HepG2 (cell line): ENCODE data around the gene VTN. TPM values are rescaled to one million over a fixed set of nuclear protein-coding genes. Genes with fewer than 3 reads are reported as not detected.
A peak's percentile ranks its signal among the peaks of the same experiment; 100 is the strongest.

Source experiments
- CCDC6 ChIP-seq: sonication (generic); formaldehyde crosslinking; IDR thresholded peaks from 2 replicates; pipeline ENCODE4 v1.8.1; 2022; ENCODE audit warnings: mild to moderate bottlenecking, missing genetic modification reagents, moderate library complexity
- GLMP ChIP-seq: sonication (generic); formaldehyde crosslinking; IDR thresholded peaks from 2 replicates; pipeline ENCODE4 v1.9.0; 2021; ENCODE audit warnings: missing genetic modification reagents, mild to moderate bottlenecking, borderline replicate concordance
- KLF15 ChIP-seq: sonication (generic); formaldehyde crosslinking; IDR thresholded peaks from 2 replicates; pipeline ENCODE4 v1.8.1; 2023; ENCODE audit warnings: borderline replicate concordance, mild to moderate bottlenecking, inconsistent platforms, missing genetic modification reagents, mixed read lengths
- LRRFIP1 ChIP-seq: sonication (generic); formaldehyde crosslinking; conservative IDR thresholded peaks from 2 replicates; pipeline ENCODE4 v1.4.0; 2020; ENCODE audit warnings: missing genetic modification reagents
- MED13 ChIP-seq: sonication (generic); formaldehyde crosslinking; IDR thresholded peaks from 2 replicates; pipeline ENCODE4 v1.5.0; 2020; ENCODE audit warnings: missing genetic modification reagents
- POLR2AphosphoS2 ChIP-seq: IDR thresholded peaks from 2 replicates; pipeline ENCODE4 v1.6.1; 2011; ENCODE audit warnings: low read depth, low read length, improper control_type of control experiment
- SETDB1 ChIP-seq: sonication (generic); formaldehyde crosslinking; IDR thresholded peaks from 2 replicates; pipeline ENCODE4 v1.5.1; 2020; ENCODE audit warnings: missing genetic modification reagents, mild to moderate bottlenecking, borderline replicate concordance
- STAT6 ChIP-seq: sonication (generic); formaldehyde crosslinking; IDR thresholded peaks from 2 replicates; pipeline ENCODE4 v1.4.0; 2020; ENCODE audit warnings: missing genetic modification reagents, mild to moderate bottlenecking, borderline replicate concordance
- TEAD3 ChIP-seq: optimal IDR thresholded peaks from 2 replicates; pipeline ENCODE3; 2016; ENCODE audit warnings: borderline replicate concordance
- TRIM22 ChIP-seq: fragments of 450-650 bp; IDR thresholded peaks from 2 replicates; pipeline ENCODE4 v1.6.1; 2017
- XRCC5 ChIP-seq: fragments of 200-400 bp; formaldehyde crosslinking; optimal IDR thresholded peaks from 2 replicates; pipeline ENCODE3; 2017; ENCODE audit warnings: mild to moderate bottlenecking, low read length
- ZBTB42 ChIP-seq: sonication (generic); formaldehyde crosslinking; IDR thresholded peaks from 2 replicates; pipeline ENCODE4 v1.5.0; 2020; ENCODE audit warnings: mild to moderate bottlenecking, missing genetic modification reagents
- ZBTB7A ChIP-seq: sonication (generic); formaldehyde crosslinking; IDR thresholded peaks from 2 replicates; pipeline ENCODE4 v1.8.0; 2022; ENCODE audit warnings: mild to moderate bottlenecking, missing genetic modification reagents
- ZIK1 ChIP-seq: sonication (generic); formaldehyde crosslinking; IDR thresholded peaks from 2 replicates; pipeline ENCODE4 v1.5.0; 2020; ENCODE audit warnings: mild to moderate bottlenecking, low read depth, missing genetic modification reagents, borderline replicate concordance
- ZMAT3 ChIP-seq: sonication (generic); formaldehyde crosslinking; conservative IDR thresholded peaks from 2 replicates; pipeline ENCODE4 v1.7.0; 2021; ENCODE audit warnings: missing genetic modification reagents
- ZNF441 ChIP-seq: sonication (generic); formaldehyde crosslinking; IDR thresholded peaks from 2 replicates; pipeline ENCODE4 v1.7.0; 2021; ENCODE audit warnings: missing genetic modification reagents, borderline replicate concordance
- ZNF713 ChIP-seq: sonication (generic); formaldehyde crosslinking; IDR thresholded peaks from 2 replicates; pipeline ENCODE4 v1.4.0; 2020; ENCODE audit warnings: mild to moderate bottlenecking, missing genetic modification reagents
- ZNF83 ChIP-seq: sonication (generic); formaldehyde crosslinking; IDR thresholded peaks from 2 replicates; pipeline ENCODE4 v1.4.0; 2020; ENCODE audit warnings: missing genetic modification reagents, mild to moderate bottlenecking, borderline replicate concordance
- ZNF841 ChIP-seq: sonication (generic); formaldehyde crosslinking; IDR thresholded peaks from 2 replicates; pipeline ENCODE4 v1.8.1; 2023; ENCODE audit warnings: missing genetic modification reagents, borderline replicate concordance
- ZSCAN29 ChIP-seq: sonication (generic); formaldehyde crosslinking; conservative IDR thresholded peaks from 2 replicates; pipeline ENCODE4 v1.4.0; 2020; ENCODE audit warnings: mild to moderate bottlenecking, missing genetic modification reagents
- polyA plus RNA-seq, 8 experiments: library from polyadenylated mRNA; depleted of rRNA in 3 of 8; stranded (reverse) in 7 of 8; unstranded in 1 of 8; fragments of >200 nt; fragmentation: Illumina TruSeq in 4 of 8; extraction: Trizol in 4 of 8; gene quantifications; 2 replicates each; pipeline versions ENCODE4 v1.2.1 to v1.2.3, GENCODE V29; 2011 to 2016; ENCODE audit warnings: low read depth in 4 of 8, missing spikeins in 1 of 8, mixed read lengths in 1 of 8; ENCODE audit not compliant: insufficient read depth in 1 of 8
- total RNA-seq, 5 experiments: library from RNA; depleted of rRNA; stranded (reverse); fragments of >200 nt; fragmentation: Illumina TruSeq; extraction: Trizol; gene quantifications; 2 replicates each; pipeline ENCODE4 v1.2.3, GENCODE V29; 2016; ENCODE audit warnings: low read depth in 1 of 5

The VTN gene
- total and polyA plus RNA-seq, 2 of the 13 experiments (the other 11 are each of a cell fraction or from before 2014, with no cell fraction given): 108 to 131 TPM

GRCh38 chr17:28357061-28357900 is 12.8 kb downstream of the VTN start, which contains the start of gene POLDIP2 (continued):
- TF ChIP-seq ZBTB42 (CRISPR knock-in tag): no peak
- TF ChIP-seq ZBTB7A (CRISPR knock-in tag): 0 out of 2 replicates have a peak, but pooled peaks have one; percentile 60
- TF ChIP-seq STAT6 (CRISPR knock-in tag): no peak
- TF ChIP-seq XRCC5: peak; percentile 75
- no peak for TF ChIP-seq SETDB1 (CRISPR knock-in tag)
- TF ChIP-seq GLMP (CRISPR knock-in tag): no peak
- no peak for TF ChIP-seq ZNF713 (CRISPR knock-in tag)
- peak; percentile 57 for TF ChIP-seq TEAD3 (CRISPR knock-in tag)
- no peak for TF ChIP-seq ZMAT3 (CRISPR knock-in tag)
- no peak for TF ChIP-seq CCDC6 (CRISPR knock-in tag)
- no peak for TF ChIP-seq POLR2AphosphoS2
- TF ChIP-seq ZIK1: peak; percentile 62; the same call in 1 of the 2 replicates
- no peak for TF ChIP-seq ZNF441 (CRISPR knock-in tag)
- no peak for TF ChIP-seq TRIM22
- no peak; the same call in 1 of the 2 replicates for TF ChIP-seq KLF15 (CRISPR knock-in tag)
- no peak; the same call in 1 of the 2 replicates for TF ChIP-seq ZNF83 (CRISPR knock-in tag)
- peak; percentile 71 for TF ChIP-seq MED13 (CRISPR knock-in tag)
- TF ChIP-seq LRRFIP1: no peak
- TF ChIP-seq ZSCAN29 (CRISPR knock-in tag): peak; percentile 38; the same call in 1 of the 2 replicates
- no peak for TF ChIP-seq ZNF841 (CRISPR knock-in tag)
